ENCODE data around the gene SERINC5.

Gene SERINC5

GRCh38 chr5:80251636-80252035, 4.2 kb downstream of the SERINC5 start:
- no peak for DNase-seq

- DNase-seq = no peak
Observed at GRCh38 chr5:80250801-80251200, 5.0 kb downstream of the SERINC5 start.

- no peak for DNase-seq
Observed at GRCh38 chr5:80249901-80250300, 5.9 kb downstream of the SERINC5 start.

GRCh38 chr5:80248378-80248777, 7.5 kb downstream of the SERINC5 start:
- no peak for DNase-seq

- DNase-seq = peak; percentile 12
Observed at GRCh38 chr5:80246995-80247729, 8.7 kb downstream of the SERINC5 start.

GRCh38 chr5:80246001-80246758, 9.7 kb downstream of the SERINC5 start:
- DNase-seq = no peak

GRCh38 chr5:80243567-80243966, 12.3 kb downstream of the SERINC5 start:
- DNase-seq = no peak

GRCh38 chr5:80242849-80243248, 13.0 kb downstream of the SERINC5 start:
- no peak for DNase-seq

GRCh38 chr5:80240368-80240986, 15.4 kb downstream of the SERINC5 start:
- DNase-seq = no peak

GRCh38 chr5:80239680-80240367, 16.0 kb downstream of the SERINC5 start:
- DNase-seq = no peak

- no peak for DNase-seq
Observed at GRCh38 chr5:80238778-80239679, 16.8 kb downstream of the SERINC5 start.

- no peak for DNase-seq
Observed at GRCh38 chr5:80238097-80238496, 17.8 kb downstream of the SERINC5 start.

- no peak for DNase-seq
Observed at GRCh38 chr5:80237243-80237642, 18.6 kb downstream of the SERINC5 start.

- DNase-seq = no peak
Observed at GRCh38 chr5:80234116-80234948, 21.5 kb downstream of the SERINC5 start.

GRCh38 chr5:80231693-80232092, 24.2 kb downstream of the SERINC5 start:
- no peak for DNase-seq

GRCh38 chr5:80231243-80231642, 24.6 kb downstream of the SERINC5 start:
- DNase-seq = no peak

GRCh38 chr5:80230269-80230992, 25.4 kb downstream of the SERINC5 start:
- no peak for DNase-seq

GRCh38 chr5:80229902-80230255, 26.0 kb downstream of the SERINC5 start:
- DNase-seq = no peak

GRCh38 chr5:80227979-80228596, 27.8 kb downstream of the SERINC5 start:
- no peak for DNase-seq

- DNase-seq = no peak
Observed at GRCh38 chr5:80225934-80226326, 29.9 kb downstream of the SERINC5 start.
